ENCODE results near the gene TRAM2. TPM values are rescaled to one million over a fixed set of nuclear protein-coding genes. Genes with fewer than 3 reads are reported as not detected.

TRAM2 gene
- total RNA-seq, 1 experiment from 2014 or later, result 21.2 TPM

GRCh38 chr6:52587001-52587400 lies 10.1 kb upstream of the TRAM2 start:
- Histone ChIP-seq H3K9ac (ENCODE audit: extremely low read depth, insufficient read length, low read length) (no peak overlapping the region), H3K4me2 (ENCODE audit: insufficient read depth, insufficient read length, low read length) (no peak overlapping the region), H3K56ac (ENCODE audit: insufficient read length, low read depth, low read length) (no peak overlapping the region), H2BK120ac (ENCODE audit: low read depth, low read length, poor library complexity, severe bottlenecking) (no peak overlapping the region), H3K14ac (ENCODE audit: insufficient read depth, low read length) (no peak overlapping the region), H3K4me1 (ENCODE audit: insufficient read depth, low read length) (no peaks in the 10 kb centered on the region), H2BK5ac (ENCODE audit: insufficient read length, low read length) (no peak overlapping the region), H4K8ac (replicated peaks; ENCODE audit: insufficient read length, low read depth, low read length) (no peak overlapping the region), H4K5ac (ENCODE audit: insufficient read length, low read depth, low read length) (no peak overlapping the region), H3K79me2 (ENCODE audit: insufficient read depth, low read length) (no peaks in the 10 kb centered on the region), H4K20me1 (ENCODE audit: control insufficient read depth, insufficient read depth, insufficient read length) (no peaks in the 10 kb centered on the region), H3K4ac (ENCODE audit: low read depth, low read length) (no peak overlapping the region), H3K9me3 (ENCODE audit: control insufficient read depth, low read depth, low read length) (no peaks in the 10 kb centered on the region), H3K18ac (ENCODE audit: insufficient read length, low read depth, low read length) (no peak overlapping the region), H3T11ph (ENCODE audit: low read length) (no peak overlapping the region), H3K79me1 (ENCODE audit: insufficient read depth, low read depth, low read length, poor library complexity, severe bottlenecking) (no peaks in the 10 kb centered on the region), H3K27ac (ENCODE audit: insufficient read length, low read depth, low read length) (no peak overlapping the region), H2AFZ (ENCODE audit: low read length) (no peak overlapping the region), H4K91ac (ENCODE audit: insufficient read length, low read depth, low read length) (no peak overlapping the region), H2BK12ac (ENCODE audit: insufficient read length, low read depth, low read length) (no peak overlapping the region), H3K27me3 (ENCODE audit: insufficient read depth, low read length) (no peaks in the 10 kb centered on the region; the same call in 1 of the 2 replicates), H2AK5ac (ENCODE audit: insufficient read length, low read length) (no peak overlapping the region), H2BK20ac (ENCODE audit: low read depth, low read length, poor library complexity, severe bottlenecking) (no peak overlapping the region), H3K23me2 (ENCODE audit: insufficient read length, low read depth, low read length, poor library complexity, severe bottlenecking) (no peaks in the 10 kb centered on the region), H2BK15ac (ENCODE audit: low read depth, low read length) (no peak overlapping the region), H3K23ac (ENCODE audit: insufficient read length, low read depth, low read length) (no peak overlapping the region)
- Mint-ChIP-seq H3K9me3 (no peaks in the 10 kb centered on the region), H3K27me3 (ENCODE audit: low read depth) (no peaks in the 10 kb centered on the region), H3K36me3 (ENCODE audit: insufficient read depth in 1 of 3, low read depth in 3 of 3) (no peaks in the 10 kb centered on the region), H3K4me1 (peaks cover 14% of the 10 kb centered on the region in 2 experiments), H3K4me3 (no peak overlapping the region), H3K27ac (no peak overlapping the region)
- WGBS (ENCODE audit: extremely low coverage, insufficient read length, low lambda C conversion rate), result 100% methylated on average over 1 of the region's 3 CpGs
- no peak for DNase-seq
- no peak for TF ChIP-seq CTCF (conservative IDR thresholded peaks at IDR 0.05)

Data from H9 (cell line).